NCI-H82 treated with DMSO at 0.1 percent for 48 hours (cell line): Measurements from ENCODE around the gene CCSER2.
"Not testable (repeated sequence)": the region's sequence is repeated elsewhere in the genome, so short reads cannot be mapped to it uniquely, and the experiment has no call there.

ENCODE experiments used
- DNase-seq: peaks from one replicate; lab custom pipeline; 2025; ENCODE audit not compliant: unreplicated experiment; lab: John Stamatoyannopoulos, UW

The CCSER2 gene

DNA sequence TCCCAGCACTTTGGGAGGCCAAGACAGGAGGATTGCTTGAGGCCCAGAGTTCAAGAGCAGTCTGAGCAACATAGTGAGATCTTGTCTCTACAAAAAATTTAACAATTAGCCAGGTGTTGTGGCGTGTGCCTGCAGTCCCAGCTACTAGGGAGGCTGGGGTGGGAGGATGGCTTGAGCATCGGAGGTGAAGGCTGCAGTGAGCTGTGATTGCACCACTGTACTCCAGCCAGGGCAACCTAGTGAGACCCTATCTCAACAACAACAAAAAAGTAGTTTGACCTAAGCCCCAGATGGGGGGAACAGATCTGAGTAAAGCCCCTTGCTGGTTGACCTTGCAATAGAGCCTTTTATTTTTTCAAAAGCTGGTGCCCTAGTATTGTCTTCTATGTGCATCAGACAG is 15.6 kb upstream of the CCSER2 start:
- no peak for DNase-seq

DNA sequence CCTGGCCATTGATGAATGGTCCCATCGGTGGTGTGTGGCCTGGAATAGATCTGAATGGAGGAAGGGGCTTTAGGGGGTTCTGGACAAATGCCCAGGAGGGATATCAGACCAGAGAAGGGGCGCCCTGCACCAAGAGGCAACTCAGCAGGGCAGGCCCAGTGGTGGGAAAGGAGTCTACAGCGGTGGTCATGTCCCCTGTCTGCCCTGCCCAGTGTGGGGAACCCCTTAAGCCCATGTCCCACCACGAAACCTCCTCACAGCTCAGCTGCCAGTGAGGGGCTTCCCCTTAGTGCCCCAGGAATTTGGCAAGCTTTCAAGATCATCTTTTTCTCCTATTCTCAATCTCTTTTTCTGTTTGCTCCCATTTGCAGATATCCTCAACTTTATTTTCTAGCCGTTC is 14.1 kb upstream of the CCSER2 start:
- no peak for DNase-seq

DNA sequence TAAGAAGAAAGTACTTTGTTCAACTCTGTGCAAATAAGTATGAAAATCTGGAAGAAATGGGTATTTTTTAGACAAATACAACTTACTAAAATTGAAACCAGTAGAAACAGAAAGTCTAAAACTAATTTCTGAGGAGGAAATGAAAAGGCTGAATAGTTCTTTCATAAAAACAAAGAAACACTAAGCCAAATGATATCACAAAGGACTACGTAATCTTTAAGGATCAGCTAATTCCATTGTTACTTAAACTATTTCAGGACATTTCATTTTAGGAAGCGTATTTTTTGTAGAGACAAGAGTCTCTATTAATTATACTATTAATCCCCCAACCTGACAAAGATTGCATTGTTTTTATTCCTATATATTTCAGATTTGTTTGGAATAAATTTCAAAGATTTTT is 11.2 kb upstream of the CCSER2 start:
- DNase-seq: no peak

DNA sequence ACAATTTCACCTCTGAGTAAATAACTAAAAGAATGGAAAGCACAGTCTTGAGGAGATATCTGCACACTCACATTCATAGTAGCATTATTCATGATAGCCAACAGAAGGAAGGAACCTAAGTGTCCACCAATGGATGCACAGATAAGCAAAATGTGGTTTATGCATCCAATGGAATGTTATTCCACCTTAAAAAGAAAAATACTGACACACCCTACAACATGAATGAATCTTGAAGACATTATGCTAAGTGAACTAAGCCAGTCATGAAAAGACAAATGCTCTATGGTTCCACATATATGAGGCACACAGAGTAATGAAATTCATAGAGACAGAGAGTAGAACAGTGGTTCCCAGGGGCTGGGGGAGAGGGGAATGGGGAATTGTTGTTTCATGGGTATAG is 6.5 kb upstream of the CCSER2 start:
- no peak for DNase-seq

DNA sequence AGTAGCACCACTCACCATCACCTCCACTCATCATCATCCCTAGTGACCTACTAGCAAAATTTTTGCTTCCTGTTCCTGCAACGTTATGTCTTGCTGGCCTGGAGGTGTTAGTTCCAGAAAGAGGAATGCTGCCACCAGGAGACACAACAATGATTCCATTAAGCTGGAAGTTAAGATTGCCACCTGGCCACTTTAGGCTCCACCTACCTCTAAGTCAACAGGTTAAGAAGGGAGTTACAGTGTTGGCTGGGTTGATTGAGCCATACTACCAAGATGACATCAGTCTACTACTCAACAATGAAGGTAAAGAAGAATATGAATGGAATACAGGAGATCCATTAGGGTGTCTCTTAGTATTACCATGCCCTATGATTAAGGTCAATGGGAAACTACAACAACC is 4.8 kb upstream of the CCSER2 start:
- DNase-seq: not testable (repeated sequence)

DNA sequence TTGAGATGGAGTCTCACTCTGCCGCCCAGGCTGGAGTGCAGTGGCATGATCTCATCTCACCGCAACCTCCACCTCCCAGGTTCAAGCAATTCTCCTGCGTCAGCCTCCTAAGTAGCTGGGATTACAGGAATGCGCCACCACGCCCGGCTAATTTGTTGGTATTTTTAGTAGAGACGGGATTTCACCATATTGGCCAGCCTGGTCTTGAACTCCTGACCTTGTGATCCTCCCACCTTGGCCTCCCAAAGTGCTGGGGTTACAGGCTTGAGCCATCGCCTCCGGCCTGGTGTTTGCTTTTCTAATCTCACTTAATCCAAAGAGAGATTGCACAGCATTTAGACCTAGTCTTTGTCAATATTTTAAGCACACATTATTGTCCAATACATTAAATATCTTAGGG is 1.4 kb upstream of the CCSER2 start:
- not testable (repeated sequence) for DNase-seq

DNA sequence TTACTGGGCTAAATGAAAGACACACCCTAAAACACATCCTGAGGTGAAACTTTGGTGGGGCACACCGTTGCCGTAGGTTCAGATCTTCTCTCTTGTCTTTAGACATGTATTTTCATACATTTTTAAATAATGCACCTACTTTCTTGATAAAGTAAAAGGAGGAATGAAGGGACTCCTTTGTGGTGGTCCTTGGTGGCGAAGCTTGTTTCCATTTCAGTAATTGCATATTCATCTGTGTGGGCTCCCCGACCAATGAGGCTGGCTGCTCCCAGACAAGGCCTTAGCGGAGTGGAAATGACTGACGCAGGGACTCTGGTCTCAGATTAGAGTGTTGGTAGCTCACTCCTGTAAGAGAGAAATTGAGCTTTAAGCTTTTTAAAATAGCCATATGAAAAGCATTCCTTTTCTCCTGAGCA is 815 bp downstream of the CCSER2 start:
- DNase-seq: no peak

DNA sequence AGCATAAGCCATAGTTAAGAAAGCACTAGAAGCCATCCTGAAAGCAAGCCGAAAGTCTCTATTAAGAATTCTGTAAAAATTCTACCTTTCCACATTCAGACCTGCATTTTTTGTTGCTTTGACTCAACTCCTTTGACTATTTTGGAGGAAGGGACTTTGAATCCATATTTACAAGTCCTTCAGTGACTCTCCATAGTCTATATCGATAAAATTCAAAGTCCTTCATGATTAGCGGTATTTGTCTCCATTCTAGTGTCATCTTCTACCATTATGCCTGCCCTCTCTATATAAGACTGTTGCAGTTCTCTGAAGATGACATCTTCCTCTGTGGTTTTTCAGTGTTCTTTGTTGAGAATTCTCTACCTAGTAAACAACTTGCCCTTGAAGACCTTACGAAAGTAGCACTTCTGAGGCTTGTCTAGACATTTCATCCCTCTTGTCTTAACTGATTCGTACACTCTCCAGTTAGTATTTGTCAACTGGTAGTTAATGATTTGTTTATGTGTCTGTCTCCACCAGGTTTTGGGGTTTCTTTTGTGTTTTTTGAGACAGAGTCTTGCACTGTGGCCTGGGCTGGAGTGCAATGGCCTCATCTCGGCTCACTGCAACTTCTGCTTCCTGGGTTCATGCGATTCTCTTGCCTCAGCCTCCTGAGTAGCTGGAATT is 1.7 kb downstream of the CCSER2 start:
- no peak for DNase-seq

DNA sequence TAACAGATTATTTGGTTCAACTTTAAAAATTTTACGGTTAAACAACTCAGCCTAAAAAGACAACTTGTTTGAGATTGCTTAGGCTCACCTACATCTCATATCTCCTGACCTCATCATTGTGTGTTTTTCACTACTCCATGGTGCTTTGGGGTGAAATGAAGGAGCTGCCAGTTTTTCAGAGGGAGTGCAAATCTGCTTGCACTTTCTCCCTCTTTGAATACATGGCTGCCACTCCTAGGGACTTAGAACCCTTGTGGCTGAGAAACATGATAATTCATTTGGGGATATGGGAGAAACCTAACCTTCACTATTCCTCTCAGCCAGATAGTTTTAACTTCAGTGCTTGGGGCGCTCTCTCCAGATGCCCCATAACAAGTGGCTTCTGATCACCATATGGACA is 2.7 kb downstream of the CCSER2 start:
- no peak for DNase-seq

DNA sequence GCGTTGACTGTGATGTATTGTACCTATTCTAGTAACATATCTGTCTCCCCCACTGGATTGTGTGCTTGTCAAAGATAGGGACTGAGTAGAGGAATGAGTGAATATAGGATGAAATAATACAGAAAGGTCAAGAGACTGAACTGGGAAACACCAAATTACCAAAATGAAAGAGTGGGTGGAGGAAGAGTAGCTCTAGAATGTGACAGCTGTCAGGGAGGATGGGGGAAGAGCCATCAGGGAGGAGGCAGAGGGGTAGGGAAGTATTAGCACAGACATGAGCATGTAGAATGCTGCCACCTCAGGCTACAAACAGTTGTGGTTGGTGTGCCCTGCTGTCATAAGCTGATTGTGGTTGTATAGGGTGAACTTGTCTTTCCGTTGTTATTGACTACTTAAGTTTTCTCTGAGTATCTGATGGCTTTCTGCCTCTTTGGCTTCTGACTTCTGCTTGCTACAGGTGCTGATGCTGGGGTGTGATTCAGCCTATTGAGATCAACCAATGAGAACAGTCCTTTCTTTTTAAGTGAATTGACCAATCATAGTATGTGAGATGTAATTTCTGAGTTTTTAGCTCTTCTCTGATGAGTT is 5.6 kb downstream of the CCSER2 start:
- peak; percentile 56 for DNase-seq

DNA sequence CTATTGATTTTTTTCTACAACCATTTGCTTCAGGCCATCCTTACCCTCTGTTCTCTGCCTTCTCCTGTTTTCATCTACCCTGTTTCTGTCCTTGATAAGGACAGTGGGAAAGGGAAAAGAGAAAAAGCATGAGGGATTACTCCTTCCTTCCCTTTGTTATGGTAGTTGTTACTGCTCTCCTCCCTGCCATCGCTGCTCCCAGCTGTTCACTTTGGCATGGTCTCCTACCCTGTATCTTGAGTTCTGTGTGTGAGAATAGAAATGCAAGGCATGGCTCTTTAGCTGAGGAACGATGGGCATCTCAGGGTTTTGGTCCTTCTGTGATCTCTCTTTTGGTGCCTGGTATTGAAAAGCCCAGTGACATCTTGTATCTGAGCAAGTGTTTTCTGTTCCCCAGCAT is 6.4 kb downstream of the CCSER2 start:
- no peak for DNase-seq

DNA sequence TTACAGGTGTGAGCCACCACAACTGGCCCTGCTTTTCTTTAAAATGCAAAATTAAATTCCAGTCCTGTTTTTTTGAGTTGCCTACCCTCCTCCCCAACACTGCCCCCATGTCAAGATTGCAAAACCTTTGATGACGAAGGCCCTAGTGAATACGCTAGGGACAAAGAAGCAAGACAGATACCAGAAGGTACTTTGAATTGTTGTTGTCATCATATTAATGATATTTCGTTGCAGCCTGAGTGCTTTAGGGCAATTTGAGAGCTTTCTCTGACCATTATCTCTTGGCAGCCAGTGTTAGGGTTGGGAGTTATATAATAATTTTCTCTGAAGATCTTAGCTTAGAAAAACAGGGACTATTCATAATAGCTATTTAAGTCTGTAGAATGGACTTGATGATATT is 7.1 kb downstream of the CCSER2 start:
- DNase-seq: no peak

DNA sequence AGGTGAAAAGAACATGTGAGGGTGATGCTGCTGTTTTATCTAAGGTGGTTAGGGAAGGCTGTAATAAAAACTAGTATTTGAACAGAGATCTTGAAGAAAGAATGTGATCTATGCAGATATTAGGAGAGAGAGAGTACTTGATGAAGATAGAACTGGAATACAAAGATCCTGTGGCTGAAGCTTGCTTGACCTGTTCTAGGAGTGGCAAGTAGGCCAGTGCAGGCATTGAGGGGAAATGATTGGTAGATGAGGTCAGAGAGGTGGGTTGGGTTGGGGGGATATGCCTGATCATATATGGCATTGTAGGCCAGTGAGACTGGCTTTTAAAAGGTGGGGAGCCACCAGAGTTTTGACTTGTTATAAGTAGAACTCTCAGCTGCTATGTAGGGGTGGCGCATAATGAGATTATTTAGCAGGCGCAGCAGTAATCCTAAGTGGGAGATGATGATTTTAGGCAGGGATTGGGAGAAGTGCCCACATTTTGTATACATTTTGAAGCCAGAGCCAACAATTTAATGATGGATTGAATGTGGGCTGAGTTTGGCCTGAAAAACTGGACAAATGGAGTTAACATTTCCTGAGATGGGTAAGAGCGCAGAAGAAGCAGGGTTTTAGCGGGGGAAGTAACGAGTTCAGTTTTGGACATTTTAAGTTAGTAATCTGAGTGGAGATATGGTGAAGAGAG is 8.2 kb downstream of the CCSER2 start:
- DNase-seq: peak; percentile 15

DNA sequence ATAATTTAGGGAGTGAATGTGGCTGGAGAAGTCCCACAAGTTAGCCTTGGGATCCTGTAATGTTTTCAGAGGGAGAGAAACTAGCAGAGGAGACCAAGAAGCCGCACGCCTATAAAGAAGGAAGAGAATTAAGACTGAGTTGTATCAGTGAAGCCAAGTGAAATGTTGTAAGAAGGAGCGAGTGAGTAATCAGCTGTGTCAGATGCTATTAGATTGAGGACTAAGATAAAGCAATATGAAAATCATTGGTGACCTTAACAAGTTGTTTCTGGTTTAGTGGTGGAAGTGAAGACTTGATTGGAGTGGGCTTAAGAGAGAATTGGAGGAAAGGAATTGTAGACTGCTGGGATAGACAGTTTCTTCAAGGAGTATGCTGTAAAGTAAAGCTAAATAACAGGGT is 8.8 kb downstream of the CCSER2 start:
- no peak for DNase-seq

DNA sequence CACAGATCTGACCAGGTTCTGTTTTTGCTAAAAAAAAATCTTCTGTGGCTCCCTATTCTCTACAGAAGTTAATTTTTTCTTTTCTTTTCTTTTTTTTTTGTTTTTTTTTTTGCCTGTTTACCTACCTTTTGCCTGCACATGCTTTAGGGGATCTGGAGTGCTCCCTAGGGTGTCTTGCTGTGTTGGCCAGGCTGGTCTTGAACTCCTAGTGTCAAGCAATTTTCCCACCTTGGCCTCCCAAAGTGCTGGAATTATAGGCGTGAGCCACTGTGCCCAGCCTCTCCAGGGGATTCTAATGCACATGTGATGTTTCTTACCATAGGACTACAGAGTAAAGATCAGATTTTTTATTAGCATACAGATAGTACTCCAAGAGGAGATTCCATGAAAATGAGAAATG is 10.6 kb downstream of the CCSER2 start:
- no peak for DNase-seq

DNA sequence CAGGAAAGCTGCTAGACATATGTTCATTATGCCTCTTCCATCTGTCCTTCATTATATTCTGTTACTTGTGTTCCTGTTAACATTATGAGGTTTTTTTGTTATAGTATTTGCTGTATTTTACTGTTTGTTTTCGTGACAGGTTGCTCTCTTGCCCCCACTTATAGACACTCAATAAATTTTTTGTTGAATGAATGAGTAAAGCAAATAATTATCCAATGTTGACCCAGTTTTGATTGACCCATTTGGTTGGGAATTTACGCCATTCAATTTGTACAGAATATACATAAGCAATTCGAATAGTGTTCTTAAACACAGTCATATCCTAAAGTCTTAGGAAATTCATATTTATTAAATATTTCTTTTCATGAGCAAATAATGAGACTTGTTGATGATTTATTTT is 11.8 kb downstream of the CCSER2 start:
- no peak for DNase-seq

DNA sequence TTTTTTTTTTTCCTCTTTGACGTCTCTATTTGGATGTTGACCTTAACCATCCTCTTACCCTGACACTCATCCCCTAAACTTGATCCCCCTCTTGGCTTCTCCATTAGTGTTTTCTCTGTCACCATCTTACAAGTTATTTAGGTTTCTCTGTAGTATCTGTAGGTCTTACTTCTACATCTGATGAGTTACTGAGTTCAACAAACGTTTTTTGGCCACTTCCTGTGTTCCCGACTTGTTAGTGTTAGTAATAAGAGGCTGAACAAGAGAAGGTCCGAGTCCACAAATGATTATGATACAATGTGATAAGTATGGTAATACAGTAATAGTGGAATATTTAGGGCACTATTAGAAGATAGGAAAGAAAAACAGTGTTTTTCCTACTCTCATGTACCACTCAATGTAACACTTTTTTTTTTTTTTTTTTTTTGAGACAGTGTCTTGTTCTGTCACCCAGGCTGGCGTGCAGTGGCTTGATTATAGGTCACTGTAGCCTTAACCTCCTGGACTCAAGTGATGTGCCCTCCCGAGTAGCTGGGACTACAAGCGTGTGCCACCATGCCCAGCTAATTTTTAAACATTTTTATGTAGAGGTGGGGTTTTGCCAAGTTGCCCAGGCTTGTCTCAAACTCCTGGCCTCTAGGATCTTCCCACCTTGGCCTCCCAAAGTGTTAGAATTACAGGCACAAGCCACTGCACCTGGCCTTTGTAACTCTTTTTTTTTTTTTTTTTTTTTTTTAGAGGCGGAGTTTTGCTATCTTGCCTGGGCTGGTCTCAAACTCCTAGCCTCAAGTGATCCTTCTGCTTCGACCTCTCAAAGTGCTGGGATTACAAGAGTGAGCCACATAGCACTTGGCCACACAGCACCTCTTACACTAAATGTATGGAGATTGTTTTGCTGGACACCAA is 12.5 kb downstream of the CCSER2 start:
- no peak for DNase-seq

DNA sequence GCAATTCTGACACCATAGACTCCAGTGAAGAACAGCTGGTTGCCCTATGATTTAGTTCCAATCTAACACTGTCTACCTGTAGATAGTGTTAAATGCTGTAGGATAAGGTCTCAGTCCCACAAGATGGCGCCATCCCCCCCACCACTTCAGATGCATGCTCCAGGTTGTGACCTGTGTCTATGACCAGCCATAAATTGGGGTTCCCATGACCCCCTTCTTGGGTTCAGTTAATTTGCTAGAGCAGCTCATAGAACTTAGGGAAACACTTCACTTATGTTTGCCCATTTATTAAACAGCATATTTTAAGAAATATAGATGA is 13.1 kb downstream of the CCSER2 start:
- DNase-seq: no peak

DNA sequence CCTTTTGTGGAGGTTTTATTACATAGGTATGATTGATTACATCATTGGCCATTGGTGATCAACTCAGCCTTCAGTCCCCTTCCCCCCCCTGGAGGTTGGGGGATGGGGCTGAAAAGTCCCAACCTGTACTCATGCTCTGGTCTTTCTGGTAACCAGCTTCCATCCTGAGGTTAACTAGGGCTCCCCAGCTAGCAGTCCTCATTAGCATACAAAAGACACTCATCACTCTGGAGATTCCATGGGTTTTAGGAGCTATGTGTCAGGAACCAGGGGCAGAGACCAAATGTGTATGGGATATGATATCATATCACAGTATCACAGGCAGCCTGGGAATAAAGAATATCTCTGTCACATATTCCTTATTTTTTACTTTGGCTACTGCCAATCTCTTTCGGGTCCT is 13.6 kb downstream of the CCSER2 start:
- no peak for DNase-seq

DNA sequence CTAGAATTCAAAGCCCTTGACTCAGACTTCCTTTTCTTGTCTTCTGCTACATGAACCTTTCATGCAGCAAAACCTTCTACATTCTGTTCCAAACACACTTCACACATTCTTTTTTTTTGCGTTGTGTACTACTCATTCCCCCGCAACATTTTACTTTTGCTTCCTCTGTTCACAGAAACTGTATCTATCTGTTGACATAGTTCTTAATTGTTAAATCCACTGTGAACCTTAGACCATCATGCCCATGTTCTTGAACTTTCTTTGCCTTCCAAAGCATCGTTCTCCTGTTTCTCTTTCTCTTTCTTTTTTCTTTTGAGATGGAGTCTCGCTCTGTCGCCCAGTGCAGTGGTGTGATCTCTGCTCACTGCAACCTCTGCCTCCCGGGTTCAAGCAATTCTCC is 14.2 kb downstream of the CCSER2 start:
- no peak for DNase-seq

DNA sequence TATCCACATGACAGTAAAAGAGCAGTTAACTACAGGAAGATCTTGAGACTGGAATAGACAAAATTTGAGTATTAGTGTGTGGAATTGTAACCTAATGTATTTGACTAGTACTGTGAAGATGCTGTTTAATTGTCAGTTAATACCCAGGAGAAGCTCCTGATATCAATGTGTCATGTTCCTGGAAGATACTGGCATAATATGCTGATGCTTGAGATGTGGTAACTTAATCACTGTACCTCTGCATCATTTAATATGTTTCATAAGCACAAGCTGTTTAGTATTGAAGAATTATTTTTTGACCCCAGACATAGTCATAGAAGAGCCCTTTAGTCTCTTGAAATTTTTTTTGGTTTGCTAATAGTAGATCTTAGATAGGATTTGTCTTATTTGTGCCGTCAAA is 15.4 kb downstream of the CCSER2 start:
- no peak for DNase-seq

DNA sequence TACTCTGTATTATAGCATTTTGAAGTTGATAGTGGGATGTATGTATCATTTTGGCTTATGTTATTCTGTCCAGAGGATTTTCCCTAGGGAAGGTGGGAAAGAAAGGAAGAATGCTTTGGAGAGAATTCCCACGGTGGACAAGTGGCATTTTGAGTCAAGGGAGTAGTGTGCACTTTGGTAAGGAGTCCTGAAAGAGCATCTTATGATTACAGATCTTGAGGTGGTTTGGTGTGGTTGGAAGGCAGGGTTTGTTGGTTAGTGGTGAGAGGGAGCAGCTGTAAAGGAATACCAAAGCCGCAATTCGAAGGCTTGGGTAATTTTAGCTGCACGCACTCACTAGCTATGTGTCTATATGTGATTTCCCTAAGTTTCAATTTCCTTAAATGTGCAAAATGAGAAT is 16.1 kb downstream of the CCSER2 start:
- DNase-seq: no peak
